Measurements from ENCODE around the gene C11orf68. TPM values are rescaled to one million over a fixed set of nuclear protein-coding genes. Genes with fewer than 3 reads are reported as not detected.

Gene C11orf68
- total RNA-seq, 6 experiments from 2014 or later = 79.0 to 94.6 (median 85.0) TPM

GRCh38 chr11:65873318-65874156 is 45.3 kb downstream of the C11orf68 start:
- DNase-seq = peak; percentile 86
- Mint-ChIP-seq H3K27ac (peak overlapping the region; percentile 90), H3K36me3 (ENCODE audit: low read depth) (peaks cover 21% of the 10 kb centered on the region), H3K27me3 (ENCODE audit: insufficient read depth) (peaks cover 14% of the 10 kb centered on the region), H3K4me3 (peak overlapping the region; percentile 90), H3K9me3 (no peaks in the 10 kb centered on the region), H3K4me1 (ENCODE audit: low read depth) (peaks cover 38% of the 10 kb centered on the region)
- no peak for TF ChIP-seq CTCF (IDR thresholded peaks at IDR 0.05)

GRCh38 chr11:65872586-65873317 is 46.1 kb downstream of the C11orf68 start, which contains the start of gene EFEMP2:
Gene EFEMP2 (minus strand): TSS chr11:65872800. CDS start chr11:65872354, 446 bp downstream.
- Mint-ChIP-seq H3K36me3 (ENCODE audit: low read depth) (peaks cover 26% of the 10 kb centered on the region), H3K27ac (peak within 1 kb of the TSS; percentile 94), H3K9me3 (no peaks in the 10 kb centered on the region), H3K4me1 (ENCODE audit: low read depth) (peaks cover 38% of the 10 kb centered on the region), H3K27me3 (ENCODE audit: insufficient read depth) (peaks cover 13% of the 10 kb centered on the region; the same call in 1 of the 2 replicates), H3K4me3 (peak within 1 kb of the TSS; percentile 95)
- DNase-seq = no peak
- no peak for TF ChIP-seq CTCF (IDR thresholded peaks at IDR 0.05)

- peak overlapping the region; percentile 95 for H3K4me3 Mint-ChIP-seq
- DNase-seq = peak; percentile 26
- peaks cover 20% of the 10 kb centered on the region for H3K27me3 Mint-ChIP-seq (ENCODE audit: insufficient read depth)
- H3K9me3 Mint-ChIP-seq = no peaks in the 10 kb centered on the region
- TF ChIP-seq CTCF (IDR thresholded peaks at IDR 0.05) = peak; percentile 40
- H3K27ac Mint-ChIP-seq = peak overlapping the region; percentile 94
- H3K36me3 Mint-ChIP-seq (ENCODE audit: low read depth) = peaks cover 33% of the 10 kb centered on the region
- peaks cover 45% of the 10 kb centered on the region for H3K4me1 Mint-ChIP-seq (ENCODE audit: low read depth)
These were observed 46.9 kb downstream of the C11orf68 start for GRCh38 chr11:65871811-65872548.

- H3K27ac Mint-ChIP-seq = peak overlapping the region; percentile 94
- H3K36me3 Mint-ChIP-seq (ENCODE audit: low read depth) = peaks cover 38% of the 10 kb centered on the region
- no peaks in the 10 kb centered on the region for H3K9me3 Mint-ChIP-seq
- no peak for DNase-seq
- peaks cover 22% of the 10 kb centered on the region for H3K27me3 Mint-ChIP-seq (ENCODE audit: insufficient read depth)
- peak overlapping the region; percentile 95 for H3K4me3 Mint-ChIP-seq
- no peak for TF ChIP-seq CTCF (IDR thresholded peaks at IDR 0.05)
- peaks cover 45% of the 10 kb centered on the region for H3K4me1 Mint-ChIP-seq (ENCODE audit: low read depth)
These were observed 47.9 kb downstream of the C11orf68 start for GRCh38 chr11:65870706-65871681.
